Frontal cortex (tissue), 4 donors: Measurements from ENCODE around the gene FAM89B. TPM values are rescaled to one million over a fixed set of nuclear protein-coding genes. Genes with fewer than 3 reads are reported as not detected.

Source experiments
- DNase-seq, 2 donors: peaks; one replicate each; pipeline ENCODE4 v3.0.0; 2012; ENCODE audit warnings: low spot score in 2 of 2
- FAIRE-seq: peaks from 2 replicates; lab custom pipeline; 2012; peaks lifted over from hg19 to GRCh38; lab: Jason Lieb, UNC
- total RNA-seq: library from RNA; depleted of rRNA; stranded (reverse); fragments of >200 nt; gene quantifications from one replicate; pipeline ENCODE4 v1.2.3, GENCODE V29; 2014
- donor health status: control.
- donor health status: control.
- donor health status: control.

FAM89B gene
- total RNA-seq, 1 donor from 2014 or later, result 19.6 TPM

- DNase-seq (peak; percentile 95 to 99), FAIRE-seq (no peak)
Measured at GRCh38 chr11:65606876-65607613, 34.7 kb downstream of the FAM89B start.

- FAIRE-seq (no peak), DNase-seq (no peak)
Measured at GRCh38 chr11:65607614-65608426, 35.5 kb downstream of the FAM89B start.

- FAIRE-seq (no peak), DNase-seq (no peak)
Measured at GRCh38 chr11:65609229-65609628, 36.9 kb downstream of the FAM89B start.

GRCh38 chr11:65609665-65610064, 37.3 kb downstream of the FAM89B start:
- no peak for FAIRE-seq
- no peak for DNase-seq

- FAIRE-seq (no peak), DNase-seq (no peak)
Measured at GRCh38 chr11:65610404-65610803, 38.1 kb downstream of the FAM89B start.

GRCh38 chr11:65611028-65611757, 38.9 kb downstream of the FAM89B start:
- DNase-seq, result peak in 1 of 2 donors; percentile 74
- FAIRE-seq, result no peak

GRCh38 chr11:65611758-65612603, 39.6 kb downstream of the FAM89B start:
- no peak for FAIRE-seq

GRCh38 chr11:65612691-65613090, 40.4 kb downstream of the FAM89B start:
- FAIRE-seq (no peak), DNase-seq (no peak)

More at GRCh38 chr11:65611758-65612603, 39.6 kb downstream of the FAM89B start:
- DNase-seq, result no peak

- no peak for FAIRE-seq
- no peak for DNase-seq
Measured at GRCh38 chr11:65613091-65613928, 41.0 kb downstream of the FAM89B start.

- peak; percentile 98 for FAIRE-seq
- peak; percentile 100 for DNase-seq
Measured at GRCh38 chr11:65615229-65615949, 43.1 kb downstream of the FAM89B start, which contains the start of gene PCNX3. Gene PCNX3, plus strand, starts transcription at chr11:65615776. Its CDS starts 536 bp downstream, at chr11:65616312.

GRCh38 chr11:65615950-65616574, 43.7 kb downstream of the FAM89B start:
- DNase-seq, result peak in 1 of 2 donors; percentile 70
- no peak for FAIRE-seq

- no peak for DNase-seq
- no peak for FAIRE-seq
Measured at GRCh38 chr11:65616575-65617001, 44.2 kb downstream of the FAM89B start.

- no peak for FAIRE-seq
Measured at GRCh38 chr11:65617136-65617850, 45.0 kb downstream of the FAM89B start.

GRCh38 chr11:65617990-65618751, 45.8 kb downstream of the FAM89B start:
- DNase-seq (no peak), FAIRE-seq (no peak)

More at GRCh38 chr11:65617136-65617850, 45.0 kb downstream of the FAM89B start:
- no peak for DNase-seq

- DNase-seq (no peak), FAIRE-seq (no peak)
Measured at GRCh38 chr11:65618763-65619162, 46.4 kb downstream of the FAM89B start.
